Measurements from ENCODE around the gene MRPL43.
"Not testable (repeated sequence)": the region's sequence is repeated elsewhere in the genome, so short reads cannot be mapped to it uniquely, and the experiment has no call there.

Gene MRPL43

DNA sequence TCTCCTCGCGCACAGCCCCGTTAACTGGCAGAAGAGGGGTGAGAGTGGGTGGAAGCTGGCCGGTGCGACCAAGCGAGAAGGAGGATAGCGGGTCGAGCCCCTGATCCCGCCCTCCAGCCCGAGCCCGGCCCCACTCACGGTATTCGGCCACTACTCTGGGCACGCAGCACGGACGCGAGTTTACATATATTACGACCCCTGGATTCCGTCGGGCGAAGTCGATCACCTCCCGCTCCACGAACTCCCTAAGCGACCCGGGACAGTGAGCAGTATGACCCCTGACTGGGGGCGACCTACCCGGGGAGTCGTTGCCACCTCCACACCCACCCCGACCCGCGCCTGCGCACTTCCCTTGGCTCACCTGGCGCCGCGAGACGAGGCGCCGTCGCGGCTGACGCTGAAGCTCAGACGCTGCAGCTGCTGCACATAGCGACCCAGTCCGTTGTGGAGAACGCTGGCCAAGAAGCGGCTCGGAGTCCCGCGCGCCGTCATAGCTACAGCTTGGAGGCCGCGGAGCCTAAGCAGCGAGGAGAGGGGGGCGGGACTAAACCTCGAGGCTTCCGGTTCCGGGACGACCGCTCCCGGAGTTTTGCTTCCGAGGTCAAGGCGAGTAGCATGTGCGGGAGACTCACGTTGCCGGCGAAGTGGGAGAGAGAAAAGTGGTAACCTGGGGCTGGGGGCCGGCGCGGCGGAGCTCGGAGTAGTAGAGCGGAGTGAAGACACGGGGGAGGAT, at the start of gene MRPL43, which contains the start of gene TWNK:
TSS of gene MRPL43 (minus strand) at position 546 of the 733 bp plus-strand sequence. CDS start at position 492, 54 bp downstream.
TSS of gene TWNK (plus strand) at position 592 of the 733 bp plus-strand sequence. CDS start 668 bp downstream, outside the sequence.
- DNase-seq = peak in 1 of 2 experiments; percentile 65

- no peak for DNase-seq
These were observed 49.4 kb upstream of the MRPL43 start for GRCh38 chr10:101036726-101037125.

DNA sequence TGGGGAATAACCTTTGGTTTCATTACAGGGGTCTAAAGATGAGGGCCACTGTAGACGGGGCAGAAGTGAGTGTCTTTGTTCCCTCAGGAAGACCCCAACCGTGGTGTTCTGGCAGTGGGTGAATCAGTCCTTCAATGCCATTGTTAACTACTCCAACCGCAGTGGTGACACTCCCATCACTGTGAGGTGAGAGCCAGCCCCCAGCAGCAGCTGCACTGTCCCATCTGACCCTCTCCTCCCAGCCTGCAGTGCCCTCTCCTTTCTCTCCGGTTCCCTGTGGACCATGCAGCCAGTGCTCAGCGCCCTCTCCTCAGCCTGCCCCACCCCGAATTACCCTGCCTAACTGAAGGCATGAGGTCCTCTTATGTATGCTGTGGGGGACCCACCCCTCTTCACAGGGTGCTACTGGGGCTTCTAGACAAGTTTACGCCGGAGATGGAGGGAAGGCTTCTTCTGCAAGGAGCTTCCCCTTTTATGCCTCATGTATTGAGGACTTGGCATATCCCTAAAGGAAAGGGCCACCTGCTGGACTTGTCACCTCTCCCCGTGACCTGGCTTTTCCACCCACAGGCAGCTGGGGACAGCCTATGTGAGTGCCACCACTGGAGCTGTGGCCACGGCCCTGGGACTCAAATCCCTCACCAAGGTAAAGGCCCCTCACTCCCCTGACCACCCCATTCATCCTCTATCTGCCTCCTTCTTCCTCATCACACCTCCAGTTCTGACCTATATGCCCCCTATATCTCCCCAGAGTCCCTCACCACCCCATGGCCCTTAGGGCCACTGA, 48.8 kb upstream of the MRPL43 start:
- DNase-seq = no peak

DNA sequence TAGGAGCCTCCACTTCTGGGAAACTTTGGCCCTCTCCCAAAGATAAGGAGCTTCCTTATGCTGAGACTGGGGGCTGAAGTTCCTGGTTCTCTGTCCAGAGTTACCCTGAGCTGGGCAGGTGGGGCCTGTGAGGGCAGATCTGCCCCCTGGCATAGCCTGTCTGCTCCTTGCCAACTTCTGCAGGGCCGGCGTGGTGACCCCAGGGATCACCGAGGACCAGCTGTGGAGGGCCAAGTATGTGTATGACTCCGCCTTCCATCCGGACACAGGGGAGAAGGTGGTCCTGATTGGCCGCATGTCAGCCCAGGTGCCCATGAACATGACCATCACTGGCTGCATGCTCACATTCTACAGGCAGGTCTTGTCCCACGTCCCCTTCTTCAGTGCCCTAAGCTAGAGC, 48.0 kb upstream of the MRPL43 start:
- DNase-seq = no peak

- DNase-seq = not testable (repeated sequence)
These were observed 47.1 kb upstream of the MRPL43 start for GRCh38 chr10:101034404-101034803.

DNA sequence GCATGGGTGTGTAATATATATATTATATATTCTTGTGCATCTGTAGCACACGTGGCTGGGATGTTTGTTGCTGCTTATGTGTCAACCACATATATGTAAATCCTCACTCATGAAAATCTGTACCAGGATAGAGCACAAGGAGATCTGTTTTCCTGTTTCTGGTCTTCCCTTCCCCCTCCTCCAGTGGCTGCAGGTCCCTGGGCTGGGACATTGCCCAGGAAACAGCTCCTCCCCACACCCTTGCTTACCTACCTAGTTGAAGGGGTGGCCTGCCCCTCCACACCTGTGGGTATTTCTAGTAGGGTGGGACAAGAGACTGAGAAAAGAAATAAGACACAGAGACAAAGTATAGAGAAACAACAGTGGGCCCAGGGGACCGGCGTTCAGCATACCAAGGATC, 46.0 kb upstream of the MRPL43 start:
- no peak for DNase-seq

GRCh38 chr10:101032637-101033224, 45.4 kb upstream of the MRPL43 start:
- peak in 1 of 2 experiments; percentile 67 for DNase-seq

DNA sequence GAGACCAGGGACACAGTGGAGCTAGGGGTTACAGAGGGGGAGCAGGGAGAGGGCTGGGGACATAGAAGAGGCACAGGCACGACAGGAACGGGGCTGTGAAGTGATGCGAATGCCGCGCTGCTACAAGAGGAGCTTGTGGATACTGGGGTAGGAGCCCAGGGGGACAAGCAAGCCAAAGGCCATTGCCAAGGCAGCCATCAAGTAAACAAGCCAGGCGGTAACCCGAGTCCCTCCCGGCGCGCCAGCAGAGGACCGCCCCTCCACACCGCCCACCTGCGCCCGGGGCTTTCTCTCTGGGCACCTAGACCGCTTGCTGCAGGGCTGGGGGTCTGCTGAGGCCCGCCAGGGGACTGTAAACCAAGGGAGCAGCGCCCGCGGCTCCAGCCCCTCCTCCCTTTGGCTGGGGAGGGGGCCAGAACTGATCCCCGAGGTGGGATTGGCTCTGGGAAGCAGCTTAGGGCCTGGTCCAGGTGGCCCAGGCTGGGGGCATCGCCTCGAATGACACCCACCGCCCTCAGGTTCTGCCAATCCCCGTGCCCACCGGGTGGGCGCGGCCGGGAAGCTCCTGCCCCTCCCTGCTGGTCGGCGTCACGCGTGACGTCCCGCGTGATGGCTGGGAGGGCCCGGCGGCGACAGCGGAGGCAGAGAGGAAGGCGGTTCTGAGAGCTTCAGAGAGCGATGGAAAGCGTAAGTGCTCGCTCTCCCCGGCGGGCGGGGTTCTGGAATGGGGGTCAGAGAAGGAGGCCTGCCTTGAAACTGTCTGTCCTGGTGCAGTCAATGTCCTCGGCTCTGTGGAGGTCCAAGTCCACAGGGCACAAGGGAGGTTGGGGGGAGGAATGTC, 44.7 kb upstream of the MRPL43 start:
- peak; percentile 42 to 68 for DNase-seq

DNA sequence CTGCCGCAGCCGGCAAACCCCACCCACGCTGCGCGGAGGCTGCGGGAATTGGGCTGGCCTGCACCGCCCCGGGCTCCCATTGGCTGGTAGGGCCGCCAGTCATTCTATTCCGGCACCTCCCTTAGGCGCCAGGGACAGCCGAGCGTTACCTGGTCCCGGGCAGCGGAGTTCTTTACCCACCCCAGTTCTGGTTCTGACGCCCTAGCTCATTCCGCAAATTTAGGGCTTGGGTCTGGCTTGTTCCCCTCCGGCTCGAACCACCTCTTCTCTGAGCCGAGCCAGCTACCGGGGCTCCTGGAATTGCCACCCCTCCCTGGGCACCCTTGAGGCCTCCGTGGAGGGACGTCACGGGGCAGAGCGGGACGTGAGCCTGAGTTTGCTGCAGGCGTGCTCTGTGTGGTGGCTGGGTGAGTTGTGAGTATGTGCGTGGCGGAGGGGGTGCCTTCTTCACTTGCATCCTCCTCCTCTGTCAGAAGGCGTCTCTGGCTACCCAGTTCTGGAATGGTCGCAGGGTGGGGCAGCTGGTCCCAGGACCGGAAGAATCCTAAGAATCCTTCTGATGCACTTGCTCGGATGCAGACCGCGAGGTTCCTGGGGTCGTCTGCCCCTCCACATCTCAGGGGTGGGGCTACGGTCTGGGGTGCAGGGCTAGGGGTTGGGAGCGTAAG, 44.0 kb upstream of the MRPL43 start, which contains the start of the genes PDZD7 and SFXN3:
TSS of gene PDZD7 (minus strand) at position 2 of the 668 bp plus-strand sequence. CDS start 910 bp downstream, outside the sequence.
TSS of gene SFXN3 (plus strand) at position 107 of the 668 bp plus-strand sequence. CDS start 3,461 bp downstream, outside the sequence.
- DNase-seq = peak; percentile 52 to 82

DNA sequence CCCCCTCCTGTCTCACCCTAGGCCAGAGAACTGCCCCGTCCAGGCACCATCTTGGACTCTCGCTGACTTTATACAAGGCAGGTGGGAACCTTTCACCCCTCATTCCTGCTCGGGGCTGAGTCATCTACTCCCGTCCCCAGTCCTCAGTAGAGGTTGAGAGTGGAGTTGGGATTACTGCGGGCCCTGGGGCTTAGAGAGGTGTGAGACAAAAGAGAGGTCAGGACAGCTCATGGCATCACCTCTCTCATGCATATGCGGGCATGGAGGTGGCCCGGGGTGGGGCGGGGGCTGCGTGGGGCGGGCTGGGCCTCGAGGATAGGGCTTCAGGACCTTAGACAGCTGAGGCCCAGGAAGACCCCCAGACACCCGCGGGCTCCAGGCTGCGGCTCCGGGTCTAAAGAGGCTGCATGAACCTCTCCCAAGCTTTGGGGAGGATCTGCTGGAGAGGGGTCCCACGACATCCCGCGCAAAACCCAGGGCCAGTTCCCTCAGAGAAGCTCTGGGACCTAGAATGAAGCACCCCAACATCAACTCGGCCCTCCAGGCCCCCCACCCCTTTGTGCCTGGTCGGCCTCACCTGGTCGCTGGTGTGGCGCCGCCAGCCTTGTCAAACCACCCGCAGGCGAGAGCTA, 43.3 kb upstream of the MRPL43 start:
- no peak for DNase-seq

- no peak for DNase-seq
These were observed 42.4 kb upstream of the MRPL43 start for GRCh38 chr10:101029520-101030295.

GRCh38 chr10:101028446-101029337, 41.4 kb upstream of the MRPL43 start:
- DNase-seq = no peak

DNA sequence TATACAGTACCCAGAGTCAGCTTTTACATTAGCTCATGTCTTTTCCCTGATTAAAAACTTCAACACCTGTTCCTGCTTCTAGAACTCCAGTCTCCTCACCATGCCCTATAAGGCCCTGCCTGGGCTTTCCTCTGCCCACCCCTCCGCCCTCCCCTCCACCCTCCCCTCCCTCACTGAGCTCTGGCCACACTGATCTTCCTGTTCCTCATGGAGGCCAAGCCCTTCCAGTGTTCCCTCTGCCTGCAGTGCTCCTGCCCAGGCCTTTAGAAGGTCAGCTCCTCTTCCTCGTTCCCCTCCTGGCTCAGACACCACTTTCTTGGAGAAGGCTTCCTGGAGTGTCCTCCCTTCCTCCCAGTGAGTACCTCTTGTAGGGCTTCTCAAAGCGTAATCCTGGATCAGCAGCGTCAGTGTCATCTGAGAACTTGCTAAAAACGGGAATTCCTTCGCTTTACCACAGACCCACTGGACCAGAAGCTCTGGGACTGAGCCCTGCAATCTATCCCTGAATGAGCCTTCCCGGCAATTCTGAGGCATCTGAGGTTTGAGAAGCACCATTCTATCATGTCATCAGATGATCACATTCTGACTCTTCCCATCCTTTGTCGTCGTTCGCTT, 39.9 kb upstream of the MRPL43 start:
- DNase-seq = no peak

GRCh38 chr10:101022967-101023705, 35.8 kb upstream of the MRPL43 start:
- no peak for DNase-seq

DNA sequence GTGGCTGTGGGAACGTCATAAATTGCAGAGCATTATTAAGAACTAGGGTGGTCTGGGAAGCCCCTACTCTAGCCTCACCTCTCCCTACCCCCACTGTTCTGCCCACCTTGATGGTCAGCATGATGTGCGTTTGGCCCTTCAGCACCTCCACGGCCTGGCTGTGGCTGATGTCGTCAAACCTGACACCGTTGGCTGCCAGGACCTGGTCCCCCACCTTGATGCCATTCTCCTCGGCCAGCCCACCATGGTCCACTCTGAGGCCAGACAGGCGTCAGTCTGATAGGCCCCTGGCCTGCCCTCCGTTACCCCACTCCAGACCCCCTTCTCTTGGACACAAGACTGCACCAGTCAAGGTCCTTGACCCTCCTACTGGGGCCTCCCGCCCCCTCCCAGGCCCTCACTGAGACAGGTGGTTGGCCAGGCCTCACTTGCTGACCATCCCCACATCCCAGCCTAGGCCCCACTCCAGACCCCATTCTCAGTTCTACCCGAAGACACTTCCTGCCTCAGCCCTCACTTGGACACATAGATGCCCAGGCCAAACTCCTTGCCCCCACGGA, 34.5 kb upstream of the MRPL43 start:
- no peak for DNase-seq

DNA sequence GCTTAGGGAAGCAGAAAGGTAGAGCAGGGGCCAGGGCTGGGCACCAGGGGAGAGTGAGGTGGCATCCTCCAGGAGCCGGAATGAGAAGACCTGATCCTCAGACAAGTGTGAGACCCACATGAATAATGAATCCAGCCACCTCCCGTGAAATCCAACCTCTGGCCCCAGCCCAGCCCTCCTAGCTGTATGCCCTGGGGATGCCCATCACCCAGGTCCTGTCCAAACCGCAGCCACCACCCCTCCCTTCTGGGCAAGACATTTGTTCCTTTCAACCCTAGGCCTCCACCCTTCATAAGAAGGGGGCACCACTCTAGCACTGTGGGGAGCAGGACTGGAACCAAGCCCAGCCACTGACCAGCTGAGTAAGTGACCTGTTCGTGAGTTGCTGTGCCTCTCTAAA, 33.9 kb upstream of the MRPL43 start:
- no peak for DNase-seq

DNA sequence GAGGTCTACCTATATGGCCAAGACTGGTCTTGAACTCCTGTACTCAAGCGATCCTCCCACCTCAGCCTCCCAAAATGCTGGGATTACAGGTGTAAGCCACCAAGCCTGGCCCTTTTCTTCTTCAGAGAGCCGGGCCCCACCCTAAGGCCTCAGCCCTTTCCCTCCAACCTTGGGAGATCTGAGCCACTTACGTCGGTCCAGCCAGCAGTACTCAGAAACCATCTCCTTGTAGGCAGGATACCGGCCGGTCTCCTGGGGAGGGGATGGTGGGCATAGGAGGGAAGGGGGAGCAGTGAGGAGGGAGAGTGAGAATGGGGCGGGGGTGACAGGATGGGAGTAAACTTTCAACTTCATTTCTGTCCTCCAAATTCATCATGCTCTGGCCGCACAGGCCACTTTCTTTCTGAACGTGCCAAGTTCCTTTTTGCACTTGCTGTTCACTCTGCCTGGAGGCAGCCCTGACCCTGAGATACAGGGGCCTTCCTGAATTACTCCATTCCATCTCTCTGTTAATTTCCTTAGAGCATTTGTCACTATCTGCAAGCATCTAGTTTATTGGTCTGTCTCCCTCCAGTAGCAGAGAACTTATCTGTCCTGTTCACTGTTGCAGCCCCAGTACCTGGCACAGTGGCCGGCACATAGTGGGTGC, 33.3 kb upstream of the MRPL43 start:
- no peak for DNase-seq

DNA sequence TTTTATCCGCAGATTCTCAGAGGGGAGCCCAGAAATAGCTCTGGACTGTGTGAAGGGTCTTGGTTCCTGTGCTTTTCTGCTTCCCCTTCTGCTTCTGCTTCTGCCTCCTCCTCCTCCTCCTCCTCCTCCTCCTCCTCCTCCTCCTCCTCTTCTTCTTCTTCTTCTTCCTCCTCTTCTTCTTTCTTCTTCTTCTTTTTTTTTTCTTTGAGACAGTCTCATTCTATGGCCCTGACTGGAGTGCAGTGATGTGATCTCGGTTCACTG, 32.1 kb upstream of the MRPL43 start:
- no peak for DNase-seq

Data from SW 1271 (cell line).